Pancreas (tissue), 10 donors: ENCODE measurements around the gene REEP6. TPM values are rescaled to one million over a fixed set of nuclear protein-coding genes. Genes with fewer than 3 reads are reported as not detected.

ENCODE experiments used
- ATAC-seq, 4 donors: fragments of 200-7000 bp; cut with Tn5 transposase; one replicate each; pipeline versions ENCODE4 v1.8.0 to v1.9.1; 2020; ENCODE audit warnings: mild to moderate bottlenecking in 4 of 4, moderate library complexity in 4 of 4
- DNase-seq, 6 donors: peaks; one replicate each; pipeline ENCODE4 v3.0.0-alpha.2; 2020
- FAIRE-seq: peaks from 2 replicates; lab custom pipeline; 2012; peaks lifted over from hg19 to GRCh38; lab: Jason Lieb, UNC
- H3K27ac ChIP-seq, 4 donors: fragments of 200-600 bp; sonication (generic); 1 replicate in 3 of 4; 2 replicates in 1 of 4; pipeline versions ENCODE4 v1.5.0 to v1.8.0; 2020
- H3K27me3 ChIP-seq, 4 donors: fragments of 200-600 bp; one replicate each; pipeline ENCODE4 v1.8.0; 2021
- H3K36me3 ChIP-seq, 3 donors: fragments of 200-600 bp; sonication (generic) in 1 of 3; one replicate each; pipeline versions ENCODE4 v1.5.0 to v1.8.0; 2020 to 2021
- H3K4me1 ChIP-seq, 3 donors: fragments of 200-600 bp; one replicate each; pipeline ENCODE4 v1.8.0; 2021
- H3K4me3 ChIP-seq, 4 donors: fragments of 200-600 bp; sonication (generic) in 2 of 4; one replicate each; pipeline versions ENCODE4 v1.5.0 to v1.8.0; 2020 to 2021
- H3K9me3 ChIP-seq, 4 donors: fragments of 200-600 bp; one replicate each; pipeline ENCODE4 v1.8.0; 2021
- WGBS, 2 donors: extraction: QIAGEN DNeasy Blood & Tissue Kit; methylation state at CpG; one replicate each; pipeline ENCODE4 v1.1.7; 2013; 5-methylcytosine and 5-hydroxymethylcytosine counted together
- intact Hi-C, 3 donors: fragments of 100-400 bp; cut with DNase I; formaldehyde crosslinking; loops; one replicate each; pipeline versions ENCODE4 v1.11.1 to v1.14.2; 2022
- polyA plus RNA-seq, 2 donors: library from polyadenylated mRNA; stranded (reverse); fragments of 200-250 nt; gene quantifications; one replicate each; pipeline ENCODE4 v1.2.3, GENCODE V29; 2013
- total RNA-seq, 6 donors: library from RNA; stranded (reverse); fragmentation: NEBNext Ultra II Directional in 4 of 6; extraction: Animal tissue kit (Norgen Biotek cat#: 25700) in 4 of 6; gene quantifications; one replicate each; pipeline versions ENCODE4 v1.2.1 to v1.2.4, GENCODE V29; 2021 to 2023
- TF ChIP-seq, protein P1 (sequence below), 4 donors: fragments of 200-600 bp; sonication (generic) in 3 of 4; IDR thresholded peaks; one replicate each; pipeline versions ENCODE4 v1.5.0 to v1.8.0; 2021; ENCODE audit warnings: antibody characterized with exemption in 4 of 4
- donor health status: healthy with polysubstance abuse.
- donor health status: DM: no; HTN: no; CAD: no; lungs with moderate emphysema.
- donor health status: DM: no; HTN: no; CAD: no.
- donor health status: control.
- donor health status: control.
- donor health status: Bipolar disorder and iron deficiency.
- donor health status: DM: yes; HTN: yes; CAD: no.
- donor health status: DM: no; HTN: no; CAD: no.
- donor health status: DM: no; HTN: no; CAD: no.
- donor health status: DM: yes; HTN: yes; CAD: no.

REEP6 gene
- total and polyA plus RNA-seq, 8 donors = 12.6 to 24.1 (median 16.9) TPM

DNA sequence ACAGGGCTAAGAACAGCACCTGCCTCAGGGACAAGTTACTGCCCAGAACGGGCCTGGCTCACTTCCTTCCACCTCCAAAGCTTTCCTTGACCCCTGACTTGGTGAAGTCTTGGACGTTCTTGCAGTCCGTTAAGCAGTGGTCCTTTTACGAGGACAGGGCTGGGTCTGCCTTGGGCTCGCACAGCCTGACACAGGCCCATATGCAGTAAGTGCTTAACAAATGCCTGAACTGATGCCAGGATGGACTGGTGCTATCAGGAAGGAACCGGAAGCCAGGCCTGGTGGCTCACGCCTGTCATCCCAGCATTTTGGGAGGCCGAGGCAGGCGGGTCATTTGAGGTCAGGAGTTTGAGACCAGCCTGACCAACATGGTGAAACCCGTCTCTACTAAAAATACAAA is 31.1 kb downstream of the REEP6 start:
- no peak overlapping the region for H3K27ac ChIP-seq
- FAIRE-seq (no peak), DNase-seq (no peak), ATAC-seq (no peak)
- TF ChIP-seq, protein P1, sequence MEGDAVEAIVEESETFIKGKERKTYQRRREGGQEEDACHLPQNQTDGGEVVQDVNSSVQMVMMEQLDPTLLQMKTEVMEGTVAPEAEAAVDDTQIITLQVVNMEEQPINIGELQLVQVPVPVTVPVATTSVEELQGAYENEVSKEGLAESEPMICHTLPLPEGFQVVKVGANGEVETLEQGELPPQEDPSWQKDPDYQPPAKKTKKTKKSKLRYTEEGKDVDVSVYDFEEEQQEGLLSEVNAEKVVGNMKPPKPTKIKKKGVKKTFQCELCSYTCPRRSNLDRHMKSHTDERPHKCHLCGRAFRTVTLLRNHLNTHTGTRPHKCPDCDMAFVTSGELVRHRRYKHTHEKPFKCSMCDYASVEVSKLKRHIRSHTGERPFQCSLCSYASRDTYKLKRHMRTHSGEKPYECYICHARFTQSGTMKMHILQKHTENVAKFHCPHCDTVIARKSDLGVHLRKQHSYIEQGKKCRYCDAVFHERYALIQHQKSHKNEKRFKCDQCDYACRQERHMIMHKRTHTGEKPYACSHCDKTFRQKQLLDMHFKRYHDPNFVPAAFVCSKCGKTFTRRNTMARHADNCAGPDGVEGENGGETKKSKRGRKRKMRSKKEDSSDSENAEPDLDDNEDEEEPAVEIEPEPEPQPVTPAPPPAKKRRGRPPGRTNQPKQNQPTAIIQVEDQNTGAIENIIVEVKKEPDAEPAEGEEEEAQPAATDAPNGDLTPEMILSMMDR (IDR thresholded peaks at IDR 0.05) = no peak
- H3K4me1 ChIP-seq = no peaks in the 10 kb centered on the region
- 78 to 85% methylated on average over 10 of the region's 10 CpGs for WGBS, 2 donors
- no peaks in the 10 kb centered on the region for H3K36me3 ChIP-seq
- no peaks in the 10 kb centered on the region for H3K9me3 ChIP-seq
- H3K27me3 ChIP-seq = peaks cover 0 to 10% (median 2%) of the 10 kb centered on the region in 4 donors
- intact Hi-C loops = no loop called here
- no peak overlapping the region for H3K4me3 ChIP-seq

DNA sequence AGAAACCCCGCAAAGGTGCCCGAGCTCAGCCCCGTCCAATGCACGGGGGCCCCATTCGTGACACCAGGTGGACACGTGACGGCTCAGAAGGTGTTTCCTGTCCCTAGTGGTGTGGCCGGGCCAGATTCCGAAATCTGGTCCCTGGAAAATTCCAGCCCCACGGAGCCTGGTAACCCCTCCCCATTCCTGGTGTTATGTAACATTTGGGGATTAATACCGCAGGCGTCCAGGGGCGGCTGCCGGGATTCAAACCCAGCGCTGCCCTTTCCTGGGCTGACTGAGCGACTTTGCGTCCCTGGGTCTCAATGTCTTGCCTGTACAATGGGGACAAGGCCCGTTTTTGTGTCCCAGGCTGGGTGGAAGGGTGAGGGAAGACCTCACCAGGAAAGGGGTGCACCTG is 31.9 kb downstream of the REEP6 start:
- intact Hi-C loops = no loop called here

DNA sequence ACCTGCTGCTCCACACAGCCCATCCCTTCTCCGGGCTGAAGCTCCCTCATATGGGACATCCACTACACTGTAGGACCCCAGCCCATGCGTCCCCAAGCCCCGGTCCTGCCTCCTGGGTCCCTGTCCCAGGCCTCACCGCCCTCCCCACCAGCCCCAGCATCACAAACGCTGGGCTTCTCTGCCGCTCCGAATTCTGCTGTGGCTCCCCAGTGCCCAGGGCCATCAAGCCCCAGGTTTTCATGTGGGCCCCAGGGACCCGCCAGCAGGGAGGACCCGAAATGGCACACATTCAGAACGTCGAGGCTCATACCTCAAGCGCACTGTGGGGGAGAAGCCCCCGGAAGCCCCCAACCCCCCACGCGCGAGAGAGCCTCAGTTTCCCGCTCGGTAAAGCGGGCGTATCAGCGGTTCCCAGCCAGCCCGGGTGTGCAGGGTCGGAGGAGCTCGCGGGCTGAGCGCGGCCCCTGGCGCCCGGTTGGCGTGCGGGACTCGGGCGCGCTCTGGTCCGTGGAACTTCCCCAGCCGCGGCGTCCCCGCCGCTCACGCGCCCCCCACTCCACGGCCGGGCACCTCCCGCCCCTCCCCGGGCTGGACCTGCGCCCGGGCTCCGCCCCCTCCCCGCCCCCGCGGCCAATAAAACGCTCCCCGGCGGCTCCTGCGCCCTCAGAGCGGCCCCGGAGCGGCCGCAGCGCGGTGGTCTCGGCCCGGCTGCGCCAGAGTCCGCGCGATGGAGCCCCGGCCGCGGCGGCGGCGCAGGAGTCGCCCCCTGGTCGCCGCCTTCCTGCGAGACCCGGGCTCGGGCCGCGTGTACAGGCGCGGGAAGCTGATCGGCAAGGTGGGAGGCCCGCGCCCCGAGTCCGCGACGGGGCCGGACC is 32.7 kb downstream of the REEP6 start, which contains the start of gene PLK5:
PLK5 (plus strand) TSS at position 666 of the 875 bp plus-strand sequence. CDS start 2,920 bp downstream, outside the sequence.
- H3K4me1 ChIP-seq = no peaks in the 10 kb centered on the region
- no peak for FAIRE-seq
- no peak within 1 kb of the TSS for H3K27ac ChIP-seq
- intact Hi-C loops = no loop called here
- WGBS, 2 donors = 7 to 8% methylated on average over 70 to 92 of the region's 92 CpGs
- H3K27me3 ChIP-seq = peaks cover 0 to 10% (median 2%) of the 10 kb centered on the region in 4 donors
- no peaks in the 10 kb centered on the region for H3K9me3 ChIP-seq
- TF ChIP-seq, protein P1 (IDR thresholded peaks at IDR 0.05) = no peak
- H3K4me3 ChIP-seq = peak within 1 kb of the TSS in 2 of 4 donors; percentile 8 to 22
- no peak for DNase-seq
- H3K36me3 ChIP-seq = no peaks in the 10 kb centered on the region
- peak in 2 of 4 donors; percentile 21 to 33 for ATAC-seq

More for the DNA sequence above, 31.9 kb downstream of the REEP6 start:
- H3K27me3 ChIP-seq = peaks cover 0 to 10% (median 2%) of the 10 kb centered on the region in 4 donors
- ATAC-seq (no peak), FAIRE-seq (no peak), DNase-seq (no peak)
- 65 to 70% methylated on average over 18 of the region's 18 CpGs for WGBS, 2 donors
- no peak overlapping the region for H3K4me3 ChIP-seq
- no peak overlapping the region for H3K27ac ChIP-seq
- TF ChIP-seq, protein P1 (IDR thresholded peaks at IDR 0.05) = no peak
- H3K9me3 ChIP-seq = no peaks in the 10 kb centered on the region
- no peaks in the 10 kb centered on the region for H3K4me1 ChIP-seq
- H3K36me3 ChIP-seq = no peaks in the 10 kb centered on the region

DNA sequence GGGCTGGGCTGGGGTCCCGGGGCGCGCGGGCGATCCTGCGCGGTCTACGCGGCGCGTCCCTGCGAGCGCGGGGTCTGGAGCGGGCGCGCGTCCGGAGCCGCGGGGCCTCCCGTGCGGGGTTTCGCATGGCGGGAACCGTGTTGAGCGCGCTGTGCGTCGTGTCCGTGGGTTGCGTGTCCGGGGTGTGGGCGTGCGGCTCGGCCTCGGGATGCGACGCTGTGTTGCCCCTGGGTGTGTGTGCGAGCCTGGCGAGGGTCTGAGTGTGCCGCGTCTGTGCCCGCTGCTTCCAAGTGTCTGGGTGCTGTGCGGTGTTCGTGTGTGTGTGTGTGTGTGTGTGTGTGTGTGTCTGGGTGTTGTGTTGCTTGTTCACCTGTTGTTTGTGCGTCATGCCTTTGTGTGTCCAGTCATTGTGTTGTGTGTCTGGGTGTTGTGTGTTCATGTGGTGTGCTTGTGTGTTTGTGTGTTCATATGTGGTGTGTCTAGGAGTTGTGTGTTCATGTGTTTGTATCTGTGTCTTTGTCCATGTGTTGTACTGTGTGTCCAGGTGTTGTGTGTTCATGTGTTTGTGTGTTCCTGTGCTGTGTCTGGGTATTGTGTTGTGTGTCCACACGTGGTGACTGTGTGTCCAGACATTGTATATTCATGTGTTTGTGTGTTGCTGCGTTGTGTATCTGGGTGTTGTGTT is 33.4 kb downstream of the REEP6 start:
- no peak for ATAC-seq
- FAIRE-seq = no peak
- Histone ChIP-seq H3K4me3 (peak overlapping the region in 2 of 4 donors; percentile 8 to 22), H3K4me1 (no peaks in the 10 kb centered on the region), H3K27me3 (peaks cover 0 to 10% (median 2%) of the 10 kb centered on the region in 4 donors), H3K9me3 (no peaks in the 10 kb centered on the region), H3K36me3 (no peaks in the 10 kb centered on the region), H3K27ac (no peak overlapping the region)
- WGBS, 2 donors = 8 to 9% methylated on average over 46 to 49 of the region's 49 CpGs
- TF ChIP-seq, protein P1 (IDR thresholded peaks at IDR 0.05) = no peak
- DNase-seq = no peak
- intact Hi-C loops = no loop called here
